ENCODE results near the gene PDPK1. TPM values are rescaled to one million over a fixed set of nuclear protein-coding genes. Genes with fewer than 3 reads are reported as not detected.

PDPK1 gene
- total RNA-seq, result 11.8 and 17.7 TPM in 2 replicates

DNA sequence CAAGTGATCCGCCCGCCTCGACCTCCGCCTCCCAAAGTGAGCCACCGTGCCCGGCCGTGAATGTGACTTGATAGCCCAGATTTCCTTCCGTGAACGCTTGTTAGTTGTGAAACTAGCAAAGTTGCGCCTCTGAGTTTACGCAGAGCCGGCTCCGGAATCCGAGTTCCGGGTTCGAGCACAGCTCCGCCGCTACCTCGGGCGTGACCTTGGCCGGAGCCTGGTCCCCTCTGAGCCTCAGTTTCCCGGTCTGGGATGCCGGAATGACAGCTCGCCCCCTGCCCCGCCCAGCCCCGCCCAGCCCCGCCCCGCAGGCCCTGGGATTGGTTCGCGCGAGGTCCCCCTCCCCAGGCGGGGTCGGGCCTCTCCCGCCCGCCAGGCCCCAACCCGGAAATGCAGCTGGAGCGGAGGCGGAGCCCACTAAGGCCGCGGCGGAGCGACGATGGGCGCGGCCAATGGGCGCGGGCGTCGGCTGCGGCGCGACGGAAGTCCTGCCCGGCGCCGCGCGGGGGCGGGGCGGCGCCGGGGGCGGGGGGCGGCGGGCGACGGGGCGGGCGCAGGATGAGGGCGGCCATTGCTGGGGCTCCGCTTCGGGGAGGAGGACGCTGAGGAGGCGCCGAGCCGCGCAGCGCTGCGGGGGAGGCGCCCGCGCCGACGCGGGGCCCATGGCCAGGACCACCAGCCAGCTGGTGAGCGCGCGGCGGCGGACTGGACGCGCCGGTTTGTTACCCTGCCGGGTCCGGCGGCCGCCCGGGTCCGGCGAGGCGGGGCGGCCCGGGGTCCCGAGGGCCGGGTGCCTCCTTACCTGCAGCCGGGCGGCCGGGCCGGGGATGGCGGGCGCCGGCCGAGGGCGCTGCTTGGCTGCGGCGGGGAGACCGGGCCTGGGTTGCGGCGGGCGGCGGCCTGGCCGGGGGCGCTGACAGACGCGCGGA lies at the start of gene PDPK1:
TSS of gene PDPK1 (plus strand) at position 571 of the 929 bp plus-strand sequence. CDS start at position 663, 92 bp downstream.
- no peaks in the 10 kb centered on the region for H3K27me3 ChIP-seq (ENCODE audit: control insufficient read depth, insufficient read depth, low read length)
- FAIRE-seq, result no peak
- peaks cover 3% of the 10 kb centered on the region for H3K36me3 ChIP-seq (ENCODE audit: control insufficient read depth, insufficient read depth, low read length)
- DNase-seq (ENCODE audit: low read depth), result peak; percentile 84
- H3K4me3 ChIP-seq (ENCODE audit: low read depth, low read length), result peak within 1 kb of the TSS; percentile 63
- no peak for TF ChIP-seq CTCF (IDR thresholded peaks at IDR 0.05; ENCODE audit: insufficient read depth, low read length, severe bottlenecking)

DNA sequence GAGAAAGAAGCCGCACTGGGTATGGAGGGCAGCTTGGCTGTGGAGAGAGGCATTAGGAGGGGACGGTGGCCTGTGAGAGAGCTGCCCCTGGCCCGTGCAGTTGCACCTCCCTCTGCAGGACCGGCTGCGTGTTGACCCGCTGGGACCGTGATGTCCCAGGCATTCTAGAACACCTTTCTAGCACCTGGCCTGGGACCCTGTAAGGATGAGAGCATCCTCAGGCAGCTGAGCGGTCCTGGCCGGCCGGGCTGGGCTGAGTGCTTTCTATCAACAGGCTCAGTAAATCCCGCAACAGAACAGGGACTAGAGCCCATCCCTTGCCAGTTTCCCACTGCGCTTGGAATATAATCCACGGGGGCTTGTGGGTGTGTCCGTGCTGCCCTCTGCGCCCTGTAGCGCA lies 48.2 kb upstream of the PDPK1 start:
- FAIRE-seq (no peak), DNase-seq (ENCODE audit: low read depth) (no peak)
- TF ChIP-seq CTCF (IDR thresholded peaks at IDR 0.05; ENCODE audit: insufficient read depth, low read length, severe bottlenecking), result no peak
- Histone ChIP-seq H3K27me3 (ENCODE audit: control insufficient read depth, insufficient read depth, low read length) (no peaks in the 10 kb centered on the region), H3K36me3 (ENCODE audit: control insufficient read depth, insufficient read depth, low read length) (no peaks in the 10 kb centered on the region), H3K4me3 (ENCODE audit: low read depth, low read length) (no peak overlapping the region)

DNA sequence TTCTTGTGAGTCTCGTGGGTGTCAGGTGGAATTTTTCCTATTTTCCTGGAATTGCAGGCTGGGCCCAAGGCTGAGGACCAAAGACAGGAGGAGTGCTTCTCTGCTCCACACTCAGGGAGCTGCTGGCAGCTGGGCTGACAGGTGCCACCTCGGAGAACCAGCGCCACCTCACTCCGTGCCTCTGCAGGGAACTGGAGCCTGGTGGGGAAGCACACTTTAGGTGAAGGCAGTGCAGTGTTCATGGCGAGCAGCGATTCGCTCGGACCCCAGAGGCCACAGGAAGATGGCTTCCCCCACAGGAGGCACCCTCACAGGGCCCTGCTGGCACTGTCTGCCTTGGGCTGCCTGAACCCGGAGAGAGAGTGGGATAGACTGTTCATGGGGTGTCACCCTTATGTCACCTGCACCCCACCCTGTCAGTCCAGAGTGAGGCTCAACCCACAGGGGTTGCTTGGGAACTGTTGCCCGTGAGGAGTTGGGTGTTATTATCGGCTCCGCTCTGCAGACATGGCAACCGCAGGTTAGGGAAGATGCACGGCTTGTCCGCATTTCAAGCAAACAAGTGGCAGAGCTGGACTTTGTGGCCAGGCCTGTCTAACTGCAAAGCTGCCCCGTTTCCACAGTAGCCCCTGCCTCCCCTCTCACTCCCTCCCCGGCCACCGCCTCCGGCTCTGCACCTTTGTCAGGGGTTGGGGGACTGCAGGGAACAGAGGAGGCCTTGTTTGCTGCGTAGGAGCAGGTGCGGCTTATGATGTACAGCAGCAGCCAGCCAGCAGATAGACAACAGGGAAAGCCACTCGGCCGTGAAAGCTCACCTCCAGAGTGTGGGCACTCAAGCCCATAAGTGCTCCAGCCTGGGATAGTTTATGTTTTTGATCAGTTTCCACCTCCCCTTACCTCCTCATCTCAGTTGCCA lies 47.4 kb upstream of the PDPK1 start:
- H3K27me3 ChIP-seq (ENCODE audit: control insufficient read depth, insufficient read depth, low read length), result no peaks in the 10 kb centered on the region
- TF ChIP-seq CTCF (IDR thresholded peaks at IDR 0.05; ENCODE audit: insufficient read depth, low read length, severe bottlenecking), result no peak
- no peaks in the 10 kb centered on the region for H3K36me3 ChIP-seq (ENCODE audit: control insufficient read depth, insufficient read depth, low read length)
- H3K4me3 ChIP-seq (ENCODE audit: low read depth, low read length), result no peak overlapping the region
- DNase-seq (ENCODE audit: low read depth) (no peak), FAIRE-seq (no peak)

DNA sequence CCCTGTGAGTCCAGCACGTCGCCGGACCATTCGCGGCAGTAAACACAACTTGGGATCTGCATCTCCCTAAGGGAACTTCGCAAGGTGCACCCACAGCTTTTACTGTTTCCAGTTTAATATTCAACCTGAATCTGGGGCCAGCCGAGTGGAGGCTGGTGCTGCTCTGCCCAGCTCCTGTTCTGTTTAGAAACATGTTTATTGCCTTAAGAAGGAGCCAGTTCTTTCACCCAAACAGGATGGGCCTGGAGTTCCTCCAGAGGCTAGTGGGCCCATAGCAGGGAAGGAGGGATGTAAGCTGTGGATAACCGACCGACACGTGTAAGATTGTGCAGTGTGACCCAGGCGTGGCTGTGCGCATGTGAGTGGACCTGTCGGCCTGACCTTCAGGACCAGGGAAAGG lies 45.5 kb upstream of the PDPK1 start:
- no peaks in the 10 kb centered on the region for H3K27me3 ChIP-seq (ENCODE audit: control insufficient read depth, insufficient read depth, low read length)
- TF ChIP-seq CTCF (IDR thresholded peaks at IDR 0.05; ENCODE audit: insufficient read depth, low read length, severe bottlenecking), result no peak
- FAIRE-seq, result no peak

DNA sequence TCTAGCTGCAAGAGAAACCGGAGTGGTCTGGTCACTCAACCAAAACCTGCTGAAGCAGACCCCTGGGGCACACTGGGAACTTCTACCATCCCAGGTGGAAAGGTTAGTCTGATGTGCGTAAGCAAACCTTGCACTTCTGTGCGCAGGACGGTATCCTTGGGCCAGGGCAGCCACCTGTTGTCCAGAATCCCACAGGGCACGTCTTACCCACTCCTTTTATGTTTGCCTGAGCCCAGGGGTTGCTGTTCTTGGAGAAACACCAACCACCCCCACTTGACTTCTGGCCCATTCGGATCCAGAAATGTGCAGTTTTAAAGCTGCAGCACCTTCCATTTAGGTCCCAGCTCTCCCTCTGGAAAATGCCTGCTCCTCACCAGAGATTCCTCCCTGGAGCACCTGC lies 44.2 kb upstream of the PDPK1 start:
- no peak overlapping the region for H3K4me3 ChIP-seq (ENCODE audit: low read depth, low read length)
- DNase-seq (ENCODE audit: low read depth) (no peak), FAIRE-seq (no peak)
- H3K27me3 ChIP-seq (ENCODE audit: control insufficient read depth, insufficient read depth, low read length), result no peaks in the 10 kb centered on the region
- TF ChIP-seq CTCF (IDR thresholded peaks at IDR 0.05; ENCODE audit: insufficient read depth, low read length, severe bottlenecking), result no peak
- H3K36me3 ChIP-seq (ENCODE audit: control insufficient read depth, insufficient read depth, low read length), result peaks cover 6% of the 10 kb centered on the region

More for the DNA sequence above, 45.5 kb upstream of the PDPK1 start:
- Histone ChIP-seq H3K36me3 (ENCODE audit: control insufficient read depth, insufficient read depth, low read length) (peaks cover 5% of the 10 kb centered on the region), H3K4me3 (ENCODE audit: low read depth, low read length) (no peak overlapping the region)
- no peak for DNase-seq (ENCODE audit: low read depth)
